ENCODE data around the gene PHF3.

Gene PHF3

DNA sequence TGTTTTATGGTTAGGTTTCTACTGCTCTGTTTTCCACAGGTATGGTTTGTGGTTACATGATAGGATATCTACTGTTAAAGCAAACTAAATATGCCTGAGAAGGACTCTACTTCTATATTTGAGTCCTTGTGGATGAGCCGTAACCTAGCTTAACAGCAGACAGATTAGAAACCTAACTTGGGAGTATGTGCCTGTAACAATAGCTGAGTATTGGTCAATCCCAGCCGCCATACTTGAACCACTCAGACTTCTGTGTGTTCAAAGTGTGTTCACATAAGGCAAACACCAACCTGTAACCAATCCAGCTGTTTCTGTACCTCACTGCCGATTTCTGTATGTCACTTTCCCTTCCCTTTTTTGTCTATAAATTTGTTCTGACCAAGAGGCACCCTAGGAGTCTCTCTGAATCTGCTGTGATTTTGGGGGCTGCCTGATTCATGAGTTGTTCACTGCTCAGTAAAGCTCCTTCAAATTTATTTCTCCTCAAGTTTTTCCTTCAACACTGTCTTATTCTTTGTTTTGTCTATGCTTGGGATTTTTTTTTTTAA lies 37.1 kb downstream of the PHF3 start:
- H3K36me3 ChIP-seq = no peaks in the 10 kb centered on the region; the same call in 1 of the 2 replicates
- H3K27me3 ChIP-seq (ENCODE audit: insufficient read depth, low read depth, severe bottlenecking) = no peaks in the 10 kb centered on the region
- H3K4me3 ChIP-seq (ENCODE audit: low read depth, low read length) = no peak overlapping the region
- TF ChIP-seq, protein P1, sequence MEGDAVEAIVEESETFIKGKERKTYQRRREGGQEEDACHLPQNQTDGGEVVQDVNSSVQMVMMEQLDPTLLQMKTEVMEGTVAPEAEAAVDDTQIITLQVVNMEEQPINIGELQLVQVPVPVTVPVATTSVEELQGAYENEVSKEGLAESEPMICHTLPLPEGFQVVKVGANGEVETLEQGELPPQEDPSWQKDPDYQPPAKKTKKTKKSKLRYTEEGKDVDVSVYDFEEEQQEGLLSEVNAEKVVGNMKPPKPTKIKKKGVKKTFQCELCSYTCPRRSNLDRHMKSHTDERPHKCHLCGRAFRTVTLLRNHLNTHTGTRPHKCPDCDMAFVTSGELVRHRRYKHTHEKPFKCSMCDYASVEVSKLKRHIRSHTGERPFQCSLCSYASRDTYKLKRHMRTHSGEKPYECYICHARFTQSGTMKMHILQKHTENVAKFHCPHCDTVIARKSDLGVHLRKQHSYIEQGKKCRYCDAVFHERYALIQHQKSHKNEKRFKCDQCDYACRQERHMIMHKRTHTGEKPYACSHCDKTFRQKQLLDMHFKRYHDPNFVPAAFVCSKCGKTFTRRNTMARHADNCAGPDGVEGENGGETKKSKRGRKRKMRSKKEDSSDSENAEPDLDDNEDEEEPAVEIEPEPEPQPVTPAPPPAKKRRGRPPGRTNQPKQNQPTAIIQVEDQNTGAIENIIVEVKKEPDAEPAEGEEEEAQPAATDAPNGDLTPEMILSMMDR (IDR thresholded peaks at IDR 0.05; ENCODE audit: low read depth, low read length) = no peak
- no peaks in the 10 kb centered on the region for H3K9me3 ChIP-seq (ENCODE audit: severe bottlenecking)
- no peak overlapping the region for H3K27ac ChIP-seq
- no peak for DNase-seq

DNA sequence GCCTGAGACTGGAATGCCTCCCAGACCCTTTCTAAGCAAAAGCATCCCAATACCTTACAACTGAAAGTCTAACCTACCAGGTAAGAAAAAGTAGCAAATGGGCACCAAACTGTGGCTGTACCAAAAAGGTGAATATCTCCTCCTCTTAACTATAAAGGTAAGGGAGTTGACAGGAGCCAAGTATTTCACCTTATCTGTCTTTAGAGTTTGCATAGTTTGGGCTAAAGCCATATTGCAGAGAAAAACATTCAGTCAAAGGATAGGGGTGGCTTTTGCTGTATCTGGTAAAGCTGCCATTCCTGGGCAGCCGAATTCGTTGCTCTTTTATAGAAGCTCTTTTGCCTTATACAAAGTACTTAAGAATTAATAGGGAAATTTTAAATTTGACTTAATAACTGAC lies 38.1 kb downstream of the PHF3 start:
- Histone ChIP-seq H3K36me3 (no peaks in the 10 kb centered on the region; the same call in 1 of the 2 replicates), H3K9me3 (ENCODE audit: severe bottlenecking) (no peaks in the 10 kb centered on the region), H3K27ac (no peak overlapping the region), H3K4me3 (ENCODE audit: low read depth, low read length) (no peak overlapping the region), H3K27me3 (ENCODE audit: insufficient read depth, low read depth, severe bottlenecking) (no peaks in the 10 kb centered on the region)
- TF ChIP-seq, protein P1 (IDR thresholded peaks at IDR 0.05; ENCODE audit: low read depth, low read length) = no peak
- no peak for DNase-seq

DNA sequence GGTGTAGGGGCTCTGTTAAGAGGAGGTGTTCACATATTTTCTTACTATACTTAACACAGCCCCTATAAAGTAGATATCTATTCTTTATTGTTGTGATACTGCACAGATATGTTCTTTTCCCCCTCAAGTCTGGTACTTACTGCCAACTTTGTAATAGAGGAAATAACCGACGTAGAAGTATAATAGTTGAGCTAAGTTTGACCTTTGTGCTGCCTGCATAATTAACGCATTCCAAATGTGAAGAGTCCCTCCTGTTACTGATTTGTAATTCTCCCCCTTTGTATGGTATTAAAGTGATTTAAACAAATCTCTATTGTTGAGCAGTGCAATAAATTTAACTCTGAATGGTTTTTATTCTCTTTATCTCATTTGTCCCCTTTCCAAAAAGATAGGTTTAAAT lies 39.0 kb downstream of the PHF3 start:
- DNase-seq = no peak
- no peaks in the 10 kb centered on the region for H3K27me3 ChIP-seq (ENCODE audit: insufficient read depth, low read depth, severe bottlenecking)
- H3K36me3 ChIP-seq = peaks cover 2% of the 10 kb centered on the region; the same call in 1 of the 2 replicates
- TF ChIP-seq, protein P1 (IDR thresholded peaks at IDR 0.05; ENCODE audit: low read depth, low read length) = no peak
- H3K9me3 ChIP-seq (ENCODE audit: severe bottlenecking) = no peaks in the 10 kb centered on the region
- H3K4me3 ChIP-seq (ENCODE audit: low read depth, low read length) = no peak overlapping the region
- no peak overlapping the region for H3K27ac ChIP-seq

DNA sequence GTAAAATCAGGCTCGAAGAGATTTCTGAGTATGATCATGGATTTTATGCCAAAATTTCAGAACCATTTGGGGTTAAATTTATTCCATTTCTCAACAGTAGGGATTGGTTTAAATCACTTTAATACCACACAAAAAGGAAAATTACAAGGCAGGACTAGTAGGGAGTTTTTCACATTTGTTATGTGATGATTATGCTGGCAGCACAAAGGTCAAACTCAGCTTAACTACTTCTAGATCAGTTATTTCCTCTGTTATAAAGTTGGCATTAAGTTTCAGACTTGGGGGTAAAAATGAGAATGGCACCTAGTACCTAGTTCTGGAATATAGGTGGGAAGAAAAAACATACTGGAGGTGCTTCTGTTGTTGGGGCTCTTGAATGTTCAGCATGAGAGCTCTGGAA lies 39.5 kb downstream of the PHF3 start:
- DNase-seq = no peak
- H3K4me3 ChIP-seq (ENCODE audit: low read depth, low read length) = no peak overlapping the region

DNA sequence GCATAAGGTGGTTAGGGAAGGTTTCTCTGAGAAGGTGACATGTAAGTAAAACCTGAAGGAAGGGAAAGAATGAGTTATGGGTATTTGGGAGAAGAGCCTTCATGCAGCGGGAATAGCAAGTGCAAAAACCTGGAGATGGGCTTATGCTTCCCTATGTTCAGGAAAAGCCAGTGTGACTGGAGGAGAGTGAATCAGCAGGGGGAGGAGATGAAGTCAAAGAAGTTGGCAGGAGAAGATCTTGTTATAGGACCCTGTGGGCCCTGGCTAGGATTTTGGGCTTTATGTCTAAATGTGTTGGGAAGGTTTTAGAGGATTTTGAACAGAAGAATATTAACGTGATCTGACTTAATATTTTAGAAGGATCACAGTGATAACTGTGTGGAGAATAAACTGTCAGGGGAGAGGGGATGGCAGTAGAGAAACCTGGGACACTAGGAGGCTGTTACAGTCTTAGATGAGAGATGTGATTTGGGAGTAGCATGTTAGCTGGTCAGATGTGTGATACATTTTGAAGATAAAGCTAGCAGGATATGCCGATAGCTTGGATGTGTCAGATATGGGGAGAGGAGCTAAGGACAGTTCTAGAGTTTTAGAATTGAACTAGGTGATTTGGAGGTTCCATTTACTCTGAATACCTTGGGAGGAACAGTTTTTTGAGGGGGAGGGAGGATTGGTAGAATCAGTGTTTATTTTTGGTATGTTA lies 41.0 kb downstream of the PHF3 start:
- H3K36me3 ChIP-seq = peaks cover 13% of the 10 kb centered on the region
- no peak for DNase-seq
- no peak overlapping the region for H3K4me3 ChIP-seq (ENCODE audit: low read depth, low read length)

More for the DNA sequence above, 39.5 kb downstream of the PHF3 start:
- no peaks in the 10 kb centered on the region for H3K27me3 ChIP-seq (ENCODE audit: insufficient read depth, low read depth, severe bottlenecking)
- peaks cover 6% of the 10 kb centered on the region; the same call in 1 of the 2 replicates for H3K36me3 ChIP-seq
- H3K9me3 ChIP-seq (ENCODE audit: severe bottlenecking) = no peaks in the 10 kb centered on the region
- TF ChIP-seq, protein P1 (IDR thresholded peaks at IDR 0.05; ENCODE audit: low read depth, low read length) = no peak
- H3K27ac ChIP-seq = no peak overlapping the region

More for the DNA sequence above, 41.0 kb downstream of the PHF3 start:
- TF ChIP-seq, protein P1 (IDR thresholded peaks at IDR 0.05; ENCODE audit: low read depth, low read length) = no peak
- Histone ChIP-seq H3K27ac (no peak overlapping the region), H3K27me3 (ENCODE audit: insufficient read depth, low read depth, severe bottlenecking) (no peaks in the 10 kb centered on the region), H3K9me3 (ENCODE audit: severe bottlenecking) (no peaks in the 10 kb centered on the region)

Data from WERI-Rb-1 (cell line).